K562 (cell line): Measurements from ENCODE around the gene DRAXIN. TPM values are rescaled to one million over a fixed set of nuclear protein-coding genes. Genes with fewer than 3 reads are reported as not detected.

Source experiments
- ATAC-seq: fragments of 200-7000 bp; cut with Tn5 transposase; 3 replicates; pipeline ENCODE4 v1.9.1; 2020; ENCODE audit warnings: moderate library complexity
- BruUV-seq: library from RNA; stranded (reverse); fragments of 400-500 nt; replicated peaks from 2 replicates; lab custom pipeline; 2021; lab: Mats Ljungman, UMichigan
- CTCF ChIA-PET: fragments of 300-600 bp; formaldehyde crosslinking; extraction: SDS; loops from one replicate; lab custom pipeline; 2021; ENCODE audit warnings: low intra/inter-chr PET ratio; lab: Yijun Ruan, JAX
- POLR2A ChIA-PET: fragments of 300-600, 350-650 bp; sonication (Branson Sonifier 250); formaldehyde crosslinking; extraction: SDS; loops from one replicate; lab custom pipeline; 2021; ENCODE audit warnings: antibody characterized with exemption, inconsistent platforms; lab: Yijun Ruan, JAX
- DNase-seq, 4 experiments: peaks; one replicate each; pipeline versions ENCODE4 v3.0.0 to v3.0.0-alpha.2; 2011 to 2018; ENCODE audit warnings: low spot score in 3 of 4, mixed read lengths in 3 of 4; ENCODE audit errors: extremely low read depth in 1 of 4
- FAIRE-seq: peaks from 2 replicates; lab custom pipeline; 2011; peaks lifted over from hg19 to GRCh38; lab: Jason Lieb, UNC
- H2AFZ ChIP-seq: 2 replicates; pipeline ENCODE4 v1.6.0; 2011; ENCODE audit warnings: low read depth, low read length, control low read depth, inconsistent platforms
- H3K27ac ChIP-seq: fragments of 200-600 bp; 3 replicates; pipeline ENCODE4 v1.8.0; 2011; ENCODE audit warnings: low read depth, mild to moderate bottlenecking, control low read depth, inconsistent platforms, low read length, moderate library complexity, mixed read lengths; ENCODE audit errors: extremely low read depth
- H3K27me3 ChIP-seq, 2 experiments: fragments of 300-600 bp in 1 of 2; 2 replicates in 1 of 2; 3 replicates in 1 of 2; pipeline versions ENCODE4 v1.6.0 to v1.8.0; 2011; ENCODE audit warnings: inconsistent platforms in 2 of 2, low read length in 2 of 2, mild to moderate bottlenecking in 1 of 2, mixed read lengths in 1 of 2, moderate library complexity in 1 of 2; ENCODE audit not compliant: control insufficient read depth in 2 of 2, insufficient read depth in 2 of 2
- H3K36me3 ChIP-seq: fragments of 300-600 bp; 3 replicates; pipeline ENCODE4 v1.8.0; 2011; ENCODE audit warnings: mild to moderate bottlenecking, low read length, inconsistent platforms; ENCODE audit not compliant: control insufficient read depth, insufficient read depth
- H3K4me1 ChIP-seq, 2 experiments: fragments of 200-600 bp in 1 of 2; replicated peaks in 1 of 2; 2 replicates in 1 of 2; 3 replicates in 1 of 2; pipeline versions ENCODE4 v1.5.1 to v1.8.0; 2011; ENCODE audit warnings: inconsistent platforms in 2 of 2, low read length in 2 of 2, mild to moderate bottlenecking in 1 of 2, mixed read lengths in 1 of 2, moderate library complexity in 1 of 2; ENCODE audit not compliant: control insufficient read depth in 2 of 2, insufficient read depth in 2 of 2
- H3K4me2 ChIP-seq: 2 replicates; pipeline ENCODE4 v1.6.1; 2011; ENCODE audit warnings: low read length, control low read depth, inconsistent platforms, mixed read lengths; ENCODE audit not compliant: insufficient read depth
- H3K4me3 ChIP-seq: fragments of 200-600 bp; sonication (generic), shearing (Covaris generic); 2 replicates; pipeline ENCODE4 v1.5.1; 2016; ENCODE audit warnings: control low read depth, inconsistent platforms
- H3K79me2 ChIP-seq: fragments of 200-600 bp; 3 replicates; pipeline ENCODE4 v1.8.0; 2011; ENCODE audit warnings: low read length, inconsistent platforms; ENCODE audit not compliant: control insufficient read depth, insufficient read depth
- H3K9ac ChIP-seq, 2 experiments: 2 replicates each; pipeline versions ENCODE4 v1.6.0 to v1.6.1; 2011; ENCODE audit warnings: low read depth in 2 of 2, low read length in 2 of 2, control low read depth in 1 of 2, inconsistent platforms in 1 of 2, mild to moderate bottlenecking in 1 of 2, mixed read lengths in 1 of 2; ENCODE audit not compliant: insufficient read depth in 1 of 2
- H3K9me1 ChIP-seq: one replicate; pipeline ENCODE4 v1.6.0; 2011; ENCODE audit warnings: inconsistent platforms, mild to moderate bottlenecking, low read length, moderate library complexity; ENCODE audit not compliant: control insufficient read depth, insufficient read depth
- H3K9me3 ChIP-seq: replicated peaks from 2 replicates; pipeline ENCODE4 v1.5.1; 2011; ENCODE audit warnings: low read depth, low read length, inconsistent platforms; ENCODE audit not compliant: control insufficient read depth, insufficient read depth
- H4K20me1 ChIP-seq: replicated peaks from 2 replicates; pipeline ENCODE4 v1.6.1; 2011; ENCODE audit warnings: low read length, inconsistent platforms, mixed read lengths; ENCODE audit not compliant: control insufficient read depth, insufficient read depth
- CCAR2 ChIP-seq: fragments of 200-400 bp; formaldehyde crosslinking; IDR thresholded peaks from 2 replicates; pipeline ENCODE4 v1.6.1; 2017; ENCODE audit warnings: mild to moderate bottlenecking, low read depth, low read length
- CEBPB ChIP-seq: fragments of 450-650 bp; IDR thresholded peaks from 2 replicates; pipeline ENCODE4 v1.6.1; 2016; ENCODE audit warnings: missing genetic modification characterization, missing compliant biosample characterization
- CHD1 ChIP-seq: fragments of 200-600 bp; sonication (generic); IDR thresholded peaks from one replicate; pipeline ENCODE4 v1.6.1; 2012; ENCODE audit warnings: mild to moderate bottlenecking, moderate library complexity, low read length, inconsistent platforms
- DNMT1 ChIP-seq: fragments of 450-650 bp; IDR thresholded peaks from 2 replicates; pipeline ENCODE4 v1.6.1; 2016; ENCODE audit warnings: antibody characterized with exemption, mild to moderate bottlenecking
- POLR2AphosphoS5 ChIP-seq: IDR thresholded peaks from 2 replicates; pipeline ENCODE4 v1.6.1; 2011; ENCODE audit warnings: mild to moderate bottlenecking, low read depth, low read length, moderate library complexity; ENCODE audit not compliant: control insufficient read depth, insufficient read depth
- POLR2G ChIP-seq: fragments of 200-400 bp; formaldehyde crosslinking; IDR thresholded peaks from 2 replicates; pipeline ENCODE4 v1.6.1; 2017; ENCODE audit warnings: low read depth, mild to moderate bottlenecking, antibody characterized with exemption, low read length, moderate library complexity
- SMAD3 ChIP-seq: fragments of 450-650 bp; formaldehyde crosslinking; conservative IDR thresholded peaks from 2 replicates; pipeline ENCODE4 v1.4.0; 2020; ENCODE audit warnings: mild to moderate bottlenecking
- ZNF140 ChIP-seq: fragments of 250-450 bp; sonication (Bioruptor Pico); IDR thresholded peaks from 2 replicates; pipeline ENCODE4 v1.8.0; 2021; ENCODE audit warnings: moderate library complexity, mild to moderate bottlenecking, inconsistent platforms
- ZNF175 ChIP-seq: fragments of 200-800 bp; sonication (Bioruptor generic); IDR thresholded peaks from 2 replicates; pipeline ENCODE4 v1.6.1; 2016; ENCODE audit warnings: low read depth, mild to moderate bottlenecking, missing genetic modification characterization, missing compliant biosample characterization
- WGBS: fragments of 100-300 bp; shearing (Covaris generic); methylation state at CpG from one replicate; pipeline ENCODE4 v1.1.6; 2016; ENCODE audit warnings: low coverage, mixed read lengths; ENCODE audit not compliant: insufficient coverage; ENCODE audit errors: missing lambda C conversion rate; 5-methylcytosine and 5-hydroxymethylcytosine counted together
- in situ Hi-C: fragments of 300-500 bp; cut with MboI; formaldehyde crosslinking; loops from 4 replicates; pipeline ENCODE4 v1.15.0; 2018; ENCODE audit warnings: inconsistent platforms, mixed read lengths
- intact Hi-C: fragments of 100-400 bp; cut with micrococcal nuclease; formaldehyde crosslinking; loops from 2 replicates; pipeline ENCODE4 v1.14.2; 2022
- polyA plus RNA-seq, 8 experiments: library from polyadenylated mRNA; depleted of rRNA in 4 of 8; stranded (reverse) in 5 of 8; unstranded in 3 of 8; fragments of >200 nt; fragmentation: Nextera tagmentation in 2 of 8; fragmentation: Illumina TruSeq in 1 of 8; extraction: Ambion mirVana in 2 of 8; extraction: Trizol in 1 of 8; gene quantifications; 2 replicates each; pipeline versions ENCODE4 v1.2.1 to v1.2.3, GENCODE V29; 2011 to 2014; ENCODE audit warnings: inconsistent platforms in 1 of 8, missing spikeins in 1 of 8
- total RNA-seq, 7 experiments: library from RNA; depleted of rRNA in 6 of 7; stranded (reverse); fragments of >200 nt in 6 of 7; fragmentation: Illumina TruSeq in 2 of 7; extraction: Trizol in 2 of 7; gene quantifications; 2 replicates each; pipeline versions ENCODE4 v1.2.1 to v1.2.3, GENCODE V29; 2011 to 2021; ENCODE audit warnings: low replicate concordance in 1 of 7
- TF ChIP-seq, protein P1 (sequence below): fragments of 250-450 bp; sonication (Bioruptor Pico); IDR thresholded peaks from 2 replicates; pipeline ENCODE4 v1.9.0; 2021; ENCODE audit warnings: mild to moderate bottlenecking, inconsistent platforms
- TF ChIP-seq, protein P2 (sequence below), 2 experiments: fragments of 450-650 bp in 1 of 2; sonication (generic) in 1 of 2; formaldehyde crosslinking in 1 of 2; IDR thresholded peaks in 1 of 2; conservative IDR thresholded peaks in 1 of 2; 2 replicates each; pipeline versions ENCODE4 v1.6.1 to v1.8.1; 2016 to 2023; ENCODE audit warnings: mild to moderate bottlenecking in 2 of 2, moderate library complexity in 2 of 2, inconsistent platforms in 1 of 2, missing genetic modification reagents in 1 of 2
- TF ChIP-seq, protein P3 (sequence below): IDR thresholded peaks from 2 replicates; pipeline ENCODE4 v1.6.1; 2011; ENCODE audit warnings: borderline replicate concordance, low read depth, mild to moderate bottlenecking, moderate library complexity, low read length; ENCODE audit not compliant: insufficient read depth, poor library complexity, severe bottlenecking

Gene DRAXIN
- total and polyA plus RNA-seq, 9 of the 15 experiments (the other 6 are each of a cell fraction or from before 2014, with no cell fraction given): 0.01 to 0.04 (median 0.01) TPM; not detected in 6

DNA sequence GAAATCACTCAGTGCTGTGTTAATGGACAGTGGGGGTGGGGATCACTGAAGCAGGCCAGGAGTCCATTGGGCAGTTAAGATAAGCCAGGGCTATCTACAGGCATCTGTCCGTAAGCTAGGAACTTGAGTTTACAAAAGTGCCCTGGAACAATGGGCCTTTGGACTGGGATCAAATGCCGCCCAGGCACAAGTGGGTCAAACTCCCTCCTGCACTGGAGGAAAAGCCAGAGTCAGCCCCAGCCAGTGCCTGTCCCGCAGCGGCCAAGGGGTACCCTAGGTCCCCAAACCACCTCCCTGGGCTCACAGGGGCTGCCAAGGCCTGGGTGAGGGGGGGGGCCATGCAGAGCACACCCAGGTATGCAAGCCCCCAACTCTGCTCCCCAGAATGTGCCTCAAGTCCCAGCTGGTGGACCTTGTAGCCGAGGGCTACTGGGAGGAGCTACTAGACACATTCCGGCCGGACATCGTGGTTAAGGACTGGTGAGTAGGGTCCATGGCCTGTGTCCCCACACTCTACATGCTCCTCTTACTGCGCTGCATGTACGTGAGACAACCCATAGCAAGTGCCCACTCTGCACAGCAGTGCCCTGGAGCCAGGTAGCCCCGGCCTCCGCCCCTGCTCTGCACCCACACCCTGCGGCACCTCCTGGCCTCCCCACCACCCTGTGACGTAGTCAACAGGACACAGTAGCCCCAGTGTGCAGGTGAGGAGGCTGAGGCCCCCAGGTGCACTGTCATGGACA is 19.8 kb upstream of the DRAXIN start:
- FAIRE-seq (peak; percentile 89), ATAC-seq (peak; percentile 82), DNase-seq (peak; percentile 66 to 87 (median 77))
- WGBS: 64% methylated on average over 14 of the region's 14 CpGs
- peak overlapping the region; percentile 35 to 85; a peak in 3 of 4 replicates for H3K9ac ChIP-seq
- H3K79me2 ChIP-seq: no peaks in the 10 kb centered on the region; the same call in none of the 3 replicates
- no peaks in the 10 kb centered on the region for H3K27me3 ChIP-seq
- ChIA-PET POLR2A (interaction anchor here (0.6 to 3.8 kb wide), 17 partner anchors 7 to 238 kb away, joined by 3 to 40 read pairs (median 4); partner anchors contain the start of genes FBXO6 and MAD2L2), CTCF (no interaction called here)
- H3K4me2 ChIP-seq: peak overlapping the region; percentile 65
- no peak overlapping the region for H3K4me3 ChIP-seq
- in situ Hi-C loops: no loop called here
- BruUV-seq: no TSS peak
- no peaks in the 10 kb centered on the region for H3K9me3 ChIP-seq
- intact Hi-C loops: loop anchor here (5.0 kb wide), 1 partner anchor 36 kb away; no protein-coding TSS in a partner anchor
- peaks cover 20 to 57% of the 10 kb centered on the region in 2 experiments for H3K4me1 ChIP-seq
- H4K20me1 ChIP-seq: peaks cover 8% of the 10 kb centered on the region
- H3K9me1 ChIP-seq: peaks cover 8% of the 10 kb centered on the region
- no peak overlapping the region for H2AFZ ChIP-seq
- peak overlapping the region; percentile 67 for H3K27ac ChIP-seq
- peaks cover 79% of the 10 kb centered on the region; the same call in 2 of the 3 replicates for H3K36me3 ChIP-seq
- TF ChIP-seq POLR2G (peak; percentile 69), CEBPB (tag) (no peak), ZNF175 (CRISPR knock-in tag) (no peak), ZNF140 (CRISPR knock-in tag) (no peak), CCAR2 (no peak), POLR2AphosphoS5 (peak; percentile 79), SMAD3 (no peak), DNMT1 (no peak), CHD1 (no peak)
- TF ChIP-seq, protein P1, sequence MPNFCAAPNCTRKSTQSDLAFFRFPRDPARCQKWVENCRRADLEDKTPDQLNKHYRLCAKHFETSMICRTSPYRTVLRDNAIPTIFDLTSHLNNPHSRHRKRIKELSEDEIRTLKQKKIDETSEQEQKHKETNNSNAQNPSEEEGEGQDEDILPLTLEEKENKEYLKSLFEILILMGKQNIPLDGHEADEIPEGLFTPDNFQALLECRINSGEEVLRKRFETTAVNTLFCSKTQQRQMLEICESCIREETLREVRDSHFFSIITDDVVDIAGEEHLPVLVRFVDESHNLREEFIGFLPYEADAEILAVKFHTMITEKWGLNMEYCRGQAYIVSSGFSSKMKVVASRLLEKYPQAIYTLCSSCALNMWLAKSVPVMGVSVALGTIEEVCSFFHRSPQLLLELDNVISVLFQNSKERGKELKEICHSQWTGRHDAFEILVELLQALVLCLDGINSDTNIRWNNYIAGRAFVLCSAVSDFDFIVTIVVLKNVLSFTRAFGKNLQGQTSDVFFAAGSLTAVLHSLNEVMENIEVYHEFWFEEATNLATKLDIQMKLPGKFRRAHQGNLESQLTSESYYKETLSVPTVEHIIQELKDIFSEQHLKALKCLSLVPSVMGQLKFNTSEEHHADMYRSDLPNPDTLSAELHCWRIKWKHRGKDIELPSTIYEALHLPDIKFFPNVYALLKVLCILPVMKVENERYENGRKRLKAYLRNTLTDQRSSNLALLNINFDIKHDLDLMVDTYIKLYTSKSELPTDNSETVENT (CRISPR knock-in tag): no peak
- TF ChIP-seq, protein P2, sequence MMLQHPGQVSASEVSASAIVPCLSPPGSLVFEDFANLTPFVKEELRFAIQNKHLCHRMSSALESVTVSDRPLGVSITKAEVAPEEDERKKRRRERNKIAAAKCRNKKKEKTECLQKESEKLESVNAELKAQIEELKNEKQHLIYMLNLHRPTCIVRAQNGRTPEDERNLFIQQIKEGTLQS (IDR thresholded peaks at IDR 0.05): no peak
- TF ChIP-seq, protein P2 (CRISPR knock-in tag; conservative IDR thresholded peaks at IDR 0.05): no peak
- TF ChIP-seq, protein P3, sequence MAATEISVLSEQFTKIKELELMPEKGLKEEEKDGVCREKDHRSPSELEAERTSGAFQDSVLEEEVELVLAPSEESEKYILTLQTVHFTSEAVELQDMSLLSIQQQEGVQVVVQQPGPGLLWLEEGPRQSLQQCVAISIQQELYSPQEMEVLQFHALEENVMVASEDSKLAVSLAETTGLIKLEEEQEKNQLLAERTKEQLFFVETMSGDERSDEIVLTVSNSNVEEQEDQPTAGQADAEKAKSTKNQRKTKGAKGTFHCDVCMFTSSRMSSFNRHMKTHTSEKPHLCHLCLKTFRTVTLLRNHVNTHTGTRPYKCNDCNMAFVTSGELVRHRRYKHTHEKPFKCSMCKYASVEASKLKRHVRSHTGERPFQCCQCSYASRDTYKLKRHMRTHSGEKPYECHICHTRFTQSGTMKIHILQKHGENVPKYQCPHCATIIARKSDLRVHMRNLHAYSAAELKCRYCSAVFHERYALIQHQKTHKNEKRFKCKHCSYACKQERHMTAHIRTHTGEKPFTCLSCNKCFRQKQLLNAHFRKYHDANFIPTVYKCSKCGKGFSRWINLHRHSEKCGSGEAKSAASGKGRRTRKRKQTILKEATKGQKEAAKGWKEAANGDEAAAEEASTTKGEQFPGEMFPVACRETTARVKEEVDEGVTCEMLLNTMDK: no peak
